Right lobe of liver (tissue), 4 donors: Measurements from ENCODE around the gene CNIH2.
A peak's percentile ranks its signal among the peaks of the same experiment; 100 is the strongest.

Source experiments
- POLR2A ChIP-seq: fragments of 450-650 bp; IDR thresholded peaks from one replicate; pipeline ENCODE4 v1.6.1; 2017; ENCODE audit warnings: antibody characterized with exemption, mild to moderate bottlenecking
- TF ChIP-seq, protein P1 (sequence below), 4 donors: fragments of 200-600 bp in 3 of 4; fragments of 450-650 bp in 1 of 4; IDR thresholded peaks; one replicate each; pipeline versions ENCODE4 v1.5.1 to v1.8.0; 2016 to 2022; ENCODE audit warnings: antibody characterized with exemption in 4 of 4, mild to moderate bottlenecking in 2 of 4
- donor health status: DM: no; HTN: no; CAD: no.
- donor health status: DM: no; HTN: no; CAD: no.
- donor health status: DM: no; HTN: yes; CAD: no.

DNA sequence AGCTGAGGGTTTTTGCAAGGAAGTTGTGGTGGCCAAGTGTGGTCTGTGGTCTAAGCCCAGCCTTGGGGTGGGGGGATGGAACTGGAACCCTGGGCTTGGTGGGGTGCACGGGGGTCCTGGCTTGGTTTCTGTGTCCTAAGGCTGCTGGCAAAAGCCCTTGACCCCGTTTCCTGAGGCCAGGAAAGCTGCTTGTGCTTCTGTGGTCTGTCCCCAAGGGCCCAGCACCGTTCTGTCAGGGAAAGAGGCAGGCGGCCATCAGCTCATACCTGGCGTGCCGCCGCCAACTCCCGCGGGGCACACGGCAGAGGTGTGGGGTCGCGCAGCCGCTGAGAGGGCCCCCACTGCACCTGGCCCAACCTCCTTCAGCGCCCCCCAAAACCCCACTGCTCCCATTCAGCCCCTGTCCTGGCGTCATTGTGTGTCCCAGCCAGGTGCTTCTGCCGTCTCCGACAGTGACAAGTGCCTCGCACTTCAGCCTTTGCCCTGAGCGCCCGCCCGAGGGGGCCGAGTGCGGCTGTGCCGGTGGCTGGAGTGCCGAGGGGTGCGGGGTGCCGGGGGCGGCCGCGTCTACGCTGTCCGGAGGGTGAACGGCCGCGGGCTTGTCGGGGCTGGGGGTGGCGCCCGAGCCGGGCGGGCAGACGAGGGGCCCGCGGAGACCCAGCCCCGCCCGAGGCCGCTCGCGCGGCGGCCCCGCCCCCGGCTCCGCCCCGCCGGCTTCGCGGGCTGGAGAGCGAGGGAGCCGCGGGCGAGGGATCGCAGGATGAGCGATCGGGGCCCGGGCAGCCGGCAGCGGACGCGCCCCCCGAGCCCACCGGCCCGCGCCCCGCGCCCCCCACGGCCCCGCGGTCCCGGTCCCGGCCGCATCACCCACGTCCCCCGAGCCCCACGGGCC lies at the start of gene CNIH2:
- TF ChIP-seq, protein P1, sequence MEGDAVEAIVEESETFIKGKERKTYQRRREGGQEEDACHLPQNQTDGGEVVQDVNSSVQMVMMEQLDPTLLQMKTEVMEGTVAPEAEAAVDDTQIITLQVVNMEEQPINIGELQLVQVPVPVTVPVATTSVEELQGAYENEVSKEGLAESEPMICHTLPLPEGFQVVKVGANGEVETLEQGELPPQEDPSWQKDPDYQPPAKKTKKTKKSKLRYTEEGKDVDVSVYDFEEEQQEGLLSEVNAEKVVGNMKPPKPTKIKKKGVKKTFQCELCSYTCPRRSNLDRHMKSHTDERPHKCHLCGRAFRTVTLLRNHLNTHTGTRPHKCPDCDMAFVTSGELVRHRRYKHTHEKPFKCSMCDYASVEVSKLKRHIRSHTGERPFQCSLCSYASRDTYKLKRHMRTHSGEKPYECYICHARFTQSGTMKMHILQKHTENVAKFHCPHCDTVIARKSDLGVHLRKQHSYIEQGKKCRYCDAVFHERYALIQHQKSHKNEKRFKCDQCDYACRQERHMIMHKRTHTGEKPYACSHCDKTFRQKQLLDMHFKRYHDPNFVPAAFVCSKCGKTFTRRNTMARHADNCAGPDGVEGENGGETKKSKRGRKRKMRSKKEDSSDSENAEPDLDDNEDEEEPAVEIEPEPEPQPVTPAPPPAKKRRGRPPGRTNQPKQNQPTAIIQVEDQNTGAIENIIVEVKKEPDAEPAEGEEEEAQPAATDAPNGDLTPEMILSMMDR (IDR thresholded peaks at IDR 0.05): no peak
- peak; percentile 15 for TF ChIP-seq POLR2A
